ENCODE results near the gene DGKZ.

Gene DGKZ

DNA sequence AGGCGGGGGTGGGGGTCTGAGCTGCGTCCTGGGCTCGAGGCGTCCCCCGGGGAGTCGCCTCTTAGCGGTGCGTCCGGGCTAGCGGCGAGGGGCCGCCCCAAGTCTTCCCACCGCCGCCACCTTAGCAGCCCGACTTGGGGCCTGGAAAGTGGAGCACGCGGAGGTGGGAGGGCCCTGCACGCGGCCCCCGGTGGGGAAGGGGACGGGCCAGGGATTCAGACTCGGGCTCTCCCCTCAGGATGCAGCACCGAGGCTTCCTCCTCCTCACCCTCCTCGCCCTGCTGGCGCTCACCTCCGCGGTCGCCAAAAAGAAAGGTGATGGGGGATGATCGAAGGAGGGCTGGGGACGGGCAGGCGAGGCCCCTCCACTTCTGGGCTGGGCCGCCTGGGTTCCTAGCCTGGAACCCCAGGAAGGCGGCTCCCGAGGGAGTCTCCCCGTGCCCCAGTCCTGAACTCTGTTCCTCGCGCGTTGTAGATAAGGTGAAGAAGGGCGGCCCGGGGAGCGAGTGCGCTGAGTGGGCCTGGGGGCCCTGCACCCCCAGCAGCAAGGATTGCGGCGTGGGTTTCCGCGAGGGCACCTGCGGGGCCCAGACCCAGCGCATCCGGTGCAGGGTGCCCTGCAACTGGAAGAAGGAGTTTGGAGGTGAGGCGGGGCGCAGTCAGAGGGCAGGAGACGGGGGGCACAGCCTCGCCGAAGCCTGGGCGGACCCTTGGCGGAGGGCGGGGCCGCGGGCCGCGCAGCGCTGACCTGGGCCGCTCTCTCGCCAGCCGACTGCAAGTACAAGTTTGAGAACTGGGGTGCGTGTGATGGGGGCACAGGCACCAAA is 34.8 kb downstream of the DGKZ start:
- DNase-seq = no peak

DNA sequence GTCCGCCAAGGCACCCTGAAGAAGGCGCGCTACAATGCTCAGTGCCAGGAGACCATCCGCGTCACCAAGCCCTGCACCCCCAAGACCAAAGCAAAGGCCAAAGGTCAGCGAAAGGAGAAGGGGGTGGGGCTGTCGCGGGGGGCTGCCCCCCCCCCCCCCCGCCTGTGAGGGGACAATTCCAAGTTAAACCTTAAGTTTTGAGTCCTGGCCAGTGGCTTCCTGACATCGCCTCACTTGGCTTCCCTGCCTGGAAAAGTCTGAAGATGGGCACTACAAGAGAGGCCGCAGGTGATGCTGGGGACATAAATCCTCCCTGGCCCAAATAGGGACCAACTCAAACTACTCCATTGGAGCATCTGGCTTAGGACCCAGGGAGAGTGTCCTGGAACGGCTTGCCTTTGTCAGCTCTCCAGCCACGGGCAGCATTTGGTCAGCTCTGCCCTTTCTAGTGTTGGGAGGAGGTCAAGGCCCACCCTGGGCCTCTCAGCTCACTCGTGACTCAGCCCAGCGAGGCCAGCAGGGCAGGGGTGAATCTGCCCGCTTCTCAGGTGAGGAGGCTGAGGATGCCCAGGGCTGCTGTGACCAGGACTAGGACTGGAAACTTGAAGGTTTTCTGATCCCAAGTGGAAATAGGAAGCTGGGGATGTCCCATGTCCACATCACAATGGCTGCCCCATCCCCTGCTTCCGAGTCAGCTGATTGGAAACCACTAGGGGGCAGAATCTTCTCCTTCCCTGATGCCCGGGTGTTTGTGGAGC is 35.6 kb downstream of the DGKZ start:
- DNase-seq = no peak

DNA sequence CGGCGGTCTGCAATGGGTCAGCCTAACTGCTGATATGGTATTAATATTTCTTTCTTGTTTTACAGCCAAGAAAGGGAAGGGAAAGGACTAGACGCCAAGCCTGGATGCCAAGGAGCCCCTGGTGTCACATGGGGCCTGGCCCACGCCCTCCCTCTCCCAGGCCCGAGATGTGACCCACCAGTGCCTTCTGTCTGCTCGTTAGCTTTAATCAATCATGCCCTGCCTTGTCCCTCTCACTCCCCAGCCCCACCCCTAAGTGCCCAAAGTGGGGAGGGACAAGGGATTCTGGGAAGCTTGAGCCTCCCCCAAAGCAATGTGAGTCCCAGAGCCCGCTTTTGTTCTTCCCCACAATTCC is 36.1 kb downstream of the DGKZ start:
- no peak for DNase-seq

DNA sequence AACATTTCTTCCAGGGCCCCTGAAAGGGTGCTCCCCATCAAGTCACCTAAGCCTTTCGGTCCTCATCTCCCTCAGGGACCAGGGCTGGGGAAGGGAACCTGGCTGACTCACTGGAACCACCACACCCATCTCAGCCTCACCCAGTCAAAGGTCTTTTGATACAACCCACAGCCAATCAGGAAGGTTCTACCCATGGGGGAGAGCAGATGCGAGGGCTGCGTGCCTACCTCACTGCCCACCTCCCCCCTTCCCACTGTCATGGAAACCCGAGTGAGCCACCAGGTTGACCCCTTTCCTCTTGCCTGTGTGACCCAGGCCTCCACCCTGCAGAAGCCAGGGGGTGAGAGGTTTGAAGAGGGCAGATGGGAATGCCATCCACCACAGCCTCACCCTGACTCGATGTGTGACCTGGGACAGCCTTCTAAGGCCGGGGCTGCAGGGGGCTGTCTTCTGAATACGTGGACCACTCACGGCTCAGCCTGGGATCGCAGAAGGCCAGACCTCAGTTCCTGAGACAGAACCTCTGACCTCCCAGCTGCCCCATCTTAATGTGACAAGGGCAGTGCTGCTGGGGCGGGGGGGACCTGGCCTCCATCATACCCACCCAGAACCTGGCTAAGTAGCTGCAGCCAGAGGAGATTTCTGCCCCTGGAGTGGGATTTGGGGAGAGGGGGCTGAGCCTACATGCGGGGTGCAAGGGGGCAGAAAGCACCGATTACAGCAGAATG is 36.9 kb downstream of the DGKZ start:
- no peak for DNase-seq

DNA sequence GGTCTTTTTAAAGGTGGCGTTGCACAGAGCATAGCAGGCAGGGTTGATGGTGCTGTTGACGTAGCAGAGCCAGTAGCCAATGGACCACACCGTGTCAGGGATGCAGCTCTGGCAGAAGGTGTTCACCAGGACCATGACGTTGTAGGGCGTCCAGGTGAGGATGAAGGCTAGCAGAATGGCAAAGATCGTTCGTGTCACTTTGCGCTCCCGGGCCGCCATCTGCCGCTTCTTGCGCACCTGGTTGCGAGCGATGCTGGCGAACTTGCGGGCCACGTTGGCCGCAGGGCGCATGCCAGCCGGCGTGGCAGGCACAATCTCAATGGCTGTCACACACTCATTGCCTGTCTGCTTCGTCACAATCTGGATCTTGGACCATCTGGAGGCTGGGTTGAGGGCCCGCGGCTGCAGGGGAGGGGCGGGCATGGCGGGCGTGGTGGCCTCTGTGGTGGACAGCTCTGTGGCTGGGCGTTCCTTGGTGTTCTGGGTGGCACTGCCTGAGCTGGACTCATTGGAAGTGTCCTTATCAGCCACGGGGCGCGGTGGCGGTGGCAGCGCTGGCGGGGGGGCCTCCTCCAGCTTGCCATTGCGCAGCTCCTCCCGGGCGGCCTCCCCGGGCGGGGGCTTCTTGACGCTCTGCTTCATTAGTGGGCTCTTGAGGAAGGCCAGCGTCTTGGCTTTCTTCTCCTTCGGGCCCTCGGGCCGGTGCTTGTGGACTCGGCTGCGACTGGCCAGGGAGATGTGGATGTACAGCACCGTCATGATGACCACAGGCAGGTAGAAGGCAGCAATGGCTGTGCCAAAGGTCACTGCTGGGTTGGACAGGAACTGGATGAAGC is 38.1 kb downstream of the DGKZ start:
- no peak for DNase-seq

DNA sequence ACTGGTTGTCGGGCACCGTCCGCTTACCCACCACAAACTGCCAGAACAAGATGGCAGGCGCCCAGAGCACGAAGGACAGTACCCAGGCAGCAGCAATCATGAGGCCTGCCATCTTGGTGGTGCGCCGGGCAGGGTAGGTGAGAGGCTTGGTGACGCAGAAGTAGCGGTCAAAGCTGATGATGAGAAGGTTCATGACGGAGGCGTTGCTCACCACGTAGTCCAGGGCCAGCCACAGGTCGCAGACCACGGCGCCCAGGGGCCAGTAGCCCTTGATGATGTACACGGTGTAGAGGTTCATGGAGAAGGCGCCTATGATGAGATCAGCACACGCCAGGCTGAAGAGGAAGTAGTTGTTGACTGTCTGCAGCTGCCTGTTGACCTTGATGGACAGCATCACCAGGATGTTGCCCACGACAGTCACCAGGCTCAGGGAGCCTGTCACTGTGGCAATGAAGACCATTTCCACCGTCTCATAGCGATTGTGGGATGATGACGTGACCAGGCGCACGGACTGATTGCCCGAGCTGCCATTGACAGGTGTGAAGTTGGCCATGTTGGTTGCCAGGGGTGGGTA is 38.8 kb downstream of the DGKZ start:
- DNase-seq = no peak

DNA sequence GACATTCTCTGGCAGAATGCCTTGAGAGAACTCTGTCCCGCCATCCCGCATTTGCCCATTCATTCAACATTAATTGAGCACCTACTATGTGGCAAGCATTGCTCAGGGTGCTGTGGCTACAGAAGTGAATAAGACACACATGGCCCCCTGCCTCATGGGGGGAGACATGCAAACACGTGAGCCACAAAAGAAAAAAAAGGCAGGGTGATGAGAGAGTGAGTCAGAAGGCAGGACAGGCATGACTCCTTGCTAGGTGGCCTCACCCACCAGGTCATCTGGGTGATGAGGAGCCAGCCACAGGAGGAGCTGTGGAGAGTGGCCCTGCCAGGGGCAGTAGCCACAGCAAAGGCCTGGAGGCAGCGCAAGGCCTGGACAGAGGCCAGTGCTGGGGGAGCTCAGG is 39.4 kb downstream of the DGKZ start:
- DNase-seq = no peak

DNA sequence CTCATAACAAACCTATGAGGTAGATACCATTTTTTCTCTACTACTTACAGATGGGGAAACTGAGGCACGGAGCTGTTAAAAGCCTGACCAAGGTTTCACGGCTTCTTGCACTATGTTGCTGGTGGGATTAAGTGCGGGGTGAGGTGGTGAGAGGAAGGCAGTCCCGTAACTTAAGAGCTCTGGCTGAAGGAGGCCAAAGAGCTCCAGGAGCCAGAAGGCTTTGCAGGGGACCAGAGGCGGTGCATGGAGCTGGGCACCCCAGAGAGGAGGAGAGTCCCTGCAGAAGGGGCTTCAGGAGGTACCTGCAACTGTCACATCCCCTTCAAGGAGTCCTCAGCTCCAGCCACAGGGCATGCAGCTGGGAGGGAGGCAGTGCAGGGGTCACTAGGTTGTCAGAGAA is 40.2 kb downstream of the DGKZ start:
- DNase-seq = no peak

DNA sequence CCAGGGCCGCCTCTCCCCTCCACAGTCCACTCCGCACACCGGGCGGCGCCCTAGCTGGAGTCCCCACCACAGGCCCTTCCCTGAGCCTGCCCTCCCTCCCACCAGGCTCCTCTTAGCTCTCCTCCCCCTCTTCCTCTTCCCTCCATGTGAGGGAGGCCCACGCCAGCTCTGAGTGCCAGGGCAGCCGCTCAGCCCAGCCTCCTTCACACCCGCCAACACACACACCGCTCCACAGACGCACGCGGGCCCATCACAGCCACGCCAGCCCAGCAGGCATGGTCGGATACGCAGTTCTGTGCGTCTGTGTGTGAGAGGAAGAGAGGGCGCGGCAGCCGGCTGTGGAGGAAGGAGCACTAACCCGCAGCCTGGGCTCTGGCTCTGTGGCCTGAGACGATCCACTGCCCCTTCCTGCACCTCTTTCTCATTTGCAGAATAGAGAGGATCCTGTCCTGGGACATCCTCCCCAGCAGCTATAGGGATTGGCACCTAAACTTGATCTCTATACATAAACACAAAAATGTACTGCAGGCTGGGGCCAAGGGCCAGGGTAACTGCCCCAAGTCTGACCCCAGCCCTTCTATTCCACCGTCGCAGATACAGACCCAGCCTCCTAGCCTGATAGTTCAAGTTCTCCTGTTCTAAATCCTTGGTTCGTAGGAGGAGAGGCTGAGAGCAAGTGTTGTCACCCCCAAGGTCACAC is 40.8 kb downstream of the DGKZ start:
- no peak for DNase-seq

DNA sequence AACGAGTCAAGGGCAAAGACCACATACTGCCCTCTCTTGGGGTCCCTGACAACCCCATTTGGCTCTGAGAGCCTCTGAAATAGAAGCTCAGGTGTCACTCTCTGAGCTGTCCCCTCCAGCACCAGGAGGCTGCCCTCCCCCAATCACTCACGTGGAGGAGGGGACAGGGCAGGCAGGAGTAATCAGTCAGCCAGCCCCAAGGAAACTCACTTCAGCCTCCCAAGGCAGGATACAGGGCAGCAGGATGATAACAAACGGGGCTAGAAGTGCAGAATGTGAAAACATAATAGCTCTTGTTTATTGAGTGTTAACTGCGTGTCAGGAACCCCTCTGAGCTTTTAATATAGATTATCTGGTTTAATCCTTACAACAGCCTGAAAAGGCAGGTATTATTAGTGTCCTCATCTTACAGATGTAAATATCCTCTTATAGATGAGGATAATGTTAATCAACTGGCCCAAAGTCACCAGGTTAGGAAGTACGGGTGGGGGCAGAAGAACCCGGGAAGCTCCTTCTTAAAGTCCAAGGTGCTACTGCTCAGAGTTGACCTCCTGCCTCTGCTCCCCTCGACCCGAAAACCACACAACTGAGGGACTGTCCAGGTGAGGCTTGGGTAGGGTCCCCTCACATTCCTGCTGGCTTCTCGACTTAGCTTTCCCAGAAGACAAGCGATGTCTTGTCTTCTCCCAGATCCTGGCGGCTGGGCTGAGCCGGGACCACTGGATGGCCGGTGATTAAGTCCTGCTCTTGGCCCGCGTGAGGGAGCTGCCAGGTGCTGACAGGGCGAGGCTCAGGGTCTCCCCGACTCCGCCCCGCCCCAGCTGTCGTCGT is 41.6 kb downstream of the DGKZ start:
- no peak for DNase-seq

DNA sequence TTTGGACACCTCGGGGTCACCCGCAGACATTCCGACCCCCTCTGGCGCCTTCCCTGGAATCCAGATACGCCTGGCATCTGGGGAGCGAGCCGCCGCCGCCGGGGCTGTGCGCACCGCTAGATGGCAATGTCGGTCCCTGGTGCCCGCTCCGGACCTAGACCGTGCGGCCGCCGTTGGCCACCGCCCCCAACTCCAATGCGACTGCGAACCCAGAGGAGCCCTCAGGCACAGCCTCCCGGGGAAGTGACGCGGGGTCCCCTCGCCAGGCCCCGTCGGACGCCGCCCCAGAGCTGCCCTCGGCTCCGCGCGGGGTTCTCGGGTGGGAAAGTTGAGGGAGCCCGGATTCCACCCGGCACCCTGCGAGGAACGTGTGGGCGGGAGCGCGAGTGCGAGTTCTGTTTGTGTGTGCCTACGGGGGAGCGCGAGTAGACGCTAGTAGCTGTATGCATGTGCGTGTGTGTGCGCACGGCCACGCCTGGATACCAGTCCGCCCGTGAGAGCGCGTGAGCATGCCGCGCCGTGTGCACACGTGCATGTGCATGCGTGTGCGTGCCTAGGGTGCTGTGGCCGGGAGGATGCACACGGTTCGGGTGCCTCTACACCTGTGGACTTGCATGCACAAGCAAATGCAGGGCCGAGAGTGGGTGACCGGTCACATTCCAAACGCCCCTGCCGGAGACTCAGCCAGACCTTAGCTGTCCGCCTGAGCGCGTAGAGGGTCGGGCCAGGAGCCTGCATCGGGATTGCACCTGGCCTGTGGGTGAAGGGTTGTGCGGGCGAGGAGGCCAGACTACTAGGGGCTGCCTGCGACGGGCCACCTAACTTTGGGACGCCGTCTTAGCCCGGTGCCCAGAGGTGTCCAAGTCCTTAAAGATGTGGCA is 42.4 kb downstream of the DGKZ start:
- peak; percentile 61 for DNase-seq

DNA sequence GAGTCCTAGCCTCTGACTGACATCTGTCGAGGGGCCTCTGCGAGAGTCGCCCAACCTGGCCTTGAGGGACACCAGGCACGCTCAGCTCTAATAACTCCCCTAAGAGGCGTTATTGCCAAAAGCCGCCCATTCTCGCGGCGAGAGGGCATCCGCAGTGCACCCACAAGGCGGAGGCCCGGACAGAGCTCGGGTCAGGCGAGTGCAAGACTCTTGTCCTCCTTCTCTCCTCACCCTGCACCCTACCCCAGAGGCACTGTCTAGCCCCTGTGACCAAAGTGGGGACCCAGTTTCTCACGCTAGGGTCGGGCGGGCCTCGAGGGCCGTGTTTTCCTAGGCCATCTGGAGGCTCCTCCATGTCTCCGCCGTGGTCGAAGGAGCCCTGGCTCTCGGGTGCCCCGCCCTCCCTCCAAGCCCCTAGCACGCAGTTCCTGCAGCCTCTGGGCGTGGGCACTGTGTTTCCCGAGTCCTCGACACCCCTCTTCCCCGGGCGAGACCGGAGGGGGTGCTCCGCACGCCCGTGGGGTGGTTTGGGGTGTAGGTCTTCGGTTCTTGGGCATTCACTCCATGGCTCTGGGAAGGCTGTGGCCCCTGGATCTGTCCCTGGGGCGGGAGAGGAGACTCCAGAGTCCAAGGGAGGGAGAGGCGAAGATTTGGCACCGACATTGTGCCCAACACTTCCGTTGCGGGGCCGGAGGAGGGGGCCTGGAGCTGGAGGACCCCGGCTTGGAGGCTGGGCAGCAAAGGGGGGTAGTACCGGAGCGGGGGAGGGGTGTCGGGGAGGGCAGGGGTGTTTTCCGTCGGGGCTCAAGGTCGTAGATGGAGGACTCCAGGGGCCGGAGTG is 43.3 kb downstream of the DGKZ start:
- no peak for DNase-seq

DNA sequence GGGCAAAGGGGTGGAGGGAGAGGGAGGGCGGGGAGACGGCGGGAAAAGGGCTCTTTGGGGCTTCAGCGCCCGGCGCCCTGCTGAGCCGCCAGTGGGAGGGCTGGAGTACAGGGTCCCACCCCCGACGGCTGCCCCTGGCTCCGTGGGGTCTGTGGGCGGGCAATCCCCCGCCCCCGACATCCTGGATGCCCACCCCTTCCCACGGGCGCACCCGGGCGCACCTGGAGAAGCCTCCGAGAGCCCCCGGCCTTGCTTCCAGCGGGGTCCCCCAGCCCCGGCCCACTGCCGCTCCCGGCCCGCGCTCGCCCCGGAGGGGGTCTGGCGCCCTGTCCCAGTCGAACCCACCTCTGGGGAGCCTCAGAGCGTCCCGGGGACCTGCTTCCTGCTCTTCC is 43.9 kb downstream of the DGKZ start:
- DNase-seq = no peak

DNA sequence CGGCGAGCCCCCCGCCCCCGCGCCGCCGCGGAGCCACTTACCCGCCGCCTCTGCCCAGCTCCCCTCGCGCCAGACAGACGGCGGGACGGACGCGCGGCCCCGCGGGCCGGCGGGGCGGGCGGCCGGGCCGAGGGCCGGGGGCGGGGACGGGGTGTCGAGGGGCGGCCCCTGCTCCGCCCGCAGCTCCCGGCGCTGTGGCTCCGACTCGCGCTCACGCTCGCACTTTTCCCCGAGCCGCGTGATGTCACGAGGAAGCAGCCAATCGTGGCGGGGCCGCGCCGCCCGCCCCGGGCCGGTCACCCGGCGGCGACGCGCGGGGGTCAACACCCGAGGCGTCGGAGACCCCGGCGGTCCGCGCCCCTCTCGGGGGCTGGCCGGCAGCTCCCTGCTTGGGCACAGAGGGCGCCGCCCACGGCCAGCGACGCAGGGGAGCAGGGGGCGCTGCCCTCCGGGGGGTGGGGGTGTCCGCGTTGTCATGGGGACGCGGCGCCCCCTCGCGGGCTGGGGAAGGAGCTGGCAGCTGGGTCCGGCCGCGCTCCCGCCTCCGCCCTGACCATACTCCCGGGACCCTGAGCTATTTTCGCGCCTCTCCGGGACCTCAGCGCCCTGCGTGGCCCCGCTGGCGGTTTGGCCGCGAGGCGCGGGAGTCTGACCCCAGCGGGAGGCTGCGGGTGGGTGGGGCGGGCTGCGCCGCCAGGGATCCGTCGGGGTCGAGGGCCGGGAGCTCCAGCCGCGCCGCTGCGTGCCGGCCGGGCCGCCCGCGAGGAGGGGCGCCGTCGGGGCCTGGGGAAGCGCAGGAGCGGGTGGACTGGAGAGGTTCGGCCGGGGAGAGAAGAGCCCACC is 44.5 kb downstream of the DGKZ start, which contains the start of gene CHRM4:
TSS of gene CHRM4 (minus strand) at position 199 of the 843 bp plus-strand sequence. CDS start 5,219 bp downstream, outside the sequence.
- DNase-seq = no peak

DNA sequence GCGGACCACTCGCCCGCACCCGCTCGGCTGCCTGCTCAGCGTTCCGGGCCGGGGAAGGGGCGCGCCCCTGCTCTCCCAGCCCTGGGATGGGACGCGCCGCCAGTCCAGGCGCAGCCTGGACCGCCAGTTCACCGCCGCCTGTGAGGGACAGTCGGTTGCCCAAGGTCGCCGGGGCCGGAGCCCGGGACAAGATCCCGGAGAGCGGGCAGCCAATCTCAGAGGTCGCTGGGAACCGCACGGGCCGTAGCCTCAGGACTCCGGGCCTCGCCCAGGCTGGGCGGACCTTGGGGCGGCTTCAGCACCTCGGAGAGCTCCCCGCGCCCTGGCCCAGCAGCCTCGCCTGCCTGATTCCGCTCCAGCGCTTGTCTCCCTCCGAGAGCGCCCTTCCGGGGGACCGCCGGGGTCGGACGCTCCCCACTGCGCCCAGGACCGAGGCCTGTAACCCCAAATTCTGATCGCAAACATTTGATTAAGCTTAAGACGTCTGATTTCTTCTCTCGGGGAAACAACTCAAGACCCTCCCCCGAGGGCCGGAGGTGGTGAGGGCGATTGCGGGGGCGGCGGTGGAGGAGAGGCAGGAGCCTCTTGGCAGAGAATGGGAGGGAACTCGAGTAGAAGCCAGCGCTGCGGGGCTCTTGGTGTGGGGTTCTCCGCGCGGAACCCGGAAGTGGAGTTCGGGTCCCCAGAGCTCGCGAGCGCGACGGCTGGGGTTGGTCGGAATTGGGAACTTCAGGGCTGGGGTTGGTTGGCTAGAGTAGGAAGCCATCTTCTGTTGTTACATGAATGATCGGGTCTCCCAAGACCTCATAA is 45.4 kb downstream of the DGKZ start:
- DNase-seq = peak; percentile 69

DNA sequence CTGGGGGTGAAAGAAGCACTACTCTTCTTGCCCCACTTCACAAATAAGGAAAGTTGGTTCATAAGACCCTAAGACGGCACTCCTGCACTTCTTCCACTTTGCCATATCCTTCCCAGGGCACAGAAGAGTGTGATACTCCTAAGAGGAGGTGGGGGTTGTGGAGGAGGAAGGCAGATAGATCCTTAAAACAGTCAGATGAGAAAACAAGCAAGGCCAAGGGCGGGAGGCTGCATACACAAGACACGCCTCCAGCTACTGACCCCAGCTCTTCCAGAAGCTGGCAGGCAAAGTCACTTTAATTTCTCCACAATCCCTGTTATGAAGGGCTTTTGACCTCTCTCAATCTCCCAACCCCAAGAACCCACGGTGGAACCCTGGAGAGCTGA is 46.0 kb downstream of the DGKZ start:
- no peak for DNase-seq

DNA sequence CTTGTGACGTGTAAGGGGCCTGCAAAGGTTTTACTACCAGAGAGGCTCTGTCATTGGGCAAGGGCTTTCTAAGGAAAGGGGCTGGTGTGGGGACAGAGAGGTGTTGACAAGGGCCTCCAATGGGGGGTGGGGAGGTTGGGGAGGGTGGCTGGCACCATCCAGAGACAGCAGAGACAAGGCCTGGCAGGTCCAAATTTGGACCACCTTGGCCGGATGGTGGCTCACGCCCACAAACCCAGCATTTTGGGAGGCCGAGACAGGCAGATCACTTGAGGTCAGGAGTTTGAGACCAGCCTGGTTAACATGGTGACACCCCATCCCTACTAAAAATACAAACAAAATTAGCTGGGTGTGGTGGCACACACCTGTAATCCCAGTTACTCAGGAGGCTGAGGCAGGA is 46.5 kb downstream of the DGKZ start:
- no peak for DNase-seq

All from RPMI8226 (cell line).